PC-3 (cell line): Measurements from ENCODE around the gene PNMA1.

Source experiments
- CTCF ChIP-seq: fragments of 300-600 bp; sonication (generic); conservative IDR thresholded peaks from 2 replicates; pipeline ENCODE4 v1.5.1; 2017; ENCODE audit warnings: antibody characterized with exemption, low read depth, mild to moderate bottlenecking, low read length
- EZH2 ChIP-seq: fragments of 300-600 bp; sonication (generic); IDR thresholded peaks from one replicate; pipeline ENCODE4 v1.6.1; 2017; ENCODE audit warnings: antibody characterized with exemption, mild to moderate bottlenecking, low read length; ENCODE audit not compliant: unreplicated experiment
- EZH2phosphoT487 ChIP-seq: fragments of 300-600 bp; sonication (generic); IDR thresholded peaks from 2 replicates; pipeline ENCODE4 v1.6.1; 2018; ENCODE audit warnings: mild to moderate bottlenecking, antibody characterized with exemption, low read length, borderline replicate concordance

GRCh38 chr14:73749706-73750530 lies 35.7 kb upstream of the PNMA1 start:
- TF ChIP-seq CTCF (no peak), EZH2 (no peak), EZH2phosphoT487 (no peak)
